Ramos (cell line): ENCODE measurements around the gene GNB1.

Experiments
- in situ Hi-C: fragments of 300-500 bp; cut with MboI; formaldehyde crosslinking; loops from one replicate; pipeline ENCODE4 v1.14.3; 2022; ENCODE audit warnings: low sequenced_read_pairs; ENCODE audit not compliant: unreplicated experiment

GNB1 gene

GRCh38 chr1:1788136-1788535, 102.8 kb downstream of the GNB1 start:
- in situ Hi-C loops, result no loop called here

- in situ Hi-C loops, result no loop called here
Observed at GRCh38 chr1:1786836-1787605, 103.9 kb downstream of the GNB1 start.

GRCh38 chr1:1785666-1786065, 105.2 kb downstream of the GNB1 start:
- in situ Hi-C loops, result no loop called here

- in situ Hi-C loops, result no loop called here
Observed at GRCh38 chr1:1784933-1785332, 106.0 kb downstream of the GNB1 start.

GRCh38 chr1:1783320-1783719, 107.6 kb downstream of the GNB1 start:
- in situ Hi-C loops, result no loop called here

- in situ Hi-C loops, result no loop called here
Observed at GRCh38 chr1:1782399-1783221, 108.3 kb downstream of the GNB1 start.

- in situ Hi-C loops, result no loop called here
Observed at GRCh38 chr1:1781526-1781903, 109.4 kb downstream of the GNB1 start.

GRCh38 chr1:1780598-1781525, 110.0 kb downstream of the GNB1 start:
- in situ Hi-C loops, result no loop called here

GRCh38 chr1:1779691-1780597, 110.9 kb downstream of the GNB1 start:
- in situ Hi-C loops, result no loop called here

- in situ Hi-C loops, result no loop called here
Observed at GRCh38 chr1:1779320-1779675, 111.6 kb downstream of the GNB1 start.

GRCh38 chr1:1778663-1779319, 112.1 kb downstream of the GNB1 start:
- in situ Hi-C loops, result no loop called here

- in situ Hi-C loops, result no loop called here
Observed at GRCh38 chr1:1777950-1778662, 112.8 kb downstream of the GNB1 start, which contains the start of gene NADK. NADK (minus strand) TSS chr1:1778470; CDS start chr1:1765406, 13,064 bp downstream.

GRCh38 chr1:1777583-1777899, 113.3 kb downstream of the GNB1 start:
- in situ Hi-C loops, result no loop called here

GRCh38 chr1:1776672-1777582, 114.0 kb downstream of the GNB1 start:
- in situ Hi-C loops, result no loop called here

- in situ Hi-C loops, result no loop called here
Observed at GRCh38 chr1:1775327-1776226, 115.3 kb downstream of the GNB1 start.

GRCh38 chr1:1773874-1774273, 117.0 kb downstream of the GNB1 start:
- in situ Hi-C loops, result no loop called here

- in situ Hi-C loops, result no loop called here
Observed at GRCh38 chr1:1771096-1771495, 119.8 kb downstream of the GNB1 start.
